ENCODE measurements around the gene PER1.

DNA sequence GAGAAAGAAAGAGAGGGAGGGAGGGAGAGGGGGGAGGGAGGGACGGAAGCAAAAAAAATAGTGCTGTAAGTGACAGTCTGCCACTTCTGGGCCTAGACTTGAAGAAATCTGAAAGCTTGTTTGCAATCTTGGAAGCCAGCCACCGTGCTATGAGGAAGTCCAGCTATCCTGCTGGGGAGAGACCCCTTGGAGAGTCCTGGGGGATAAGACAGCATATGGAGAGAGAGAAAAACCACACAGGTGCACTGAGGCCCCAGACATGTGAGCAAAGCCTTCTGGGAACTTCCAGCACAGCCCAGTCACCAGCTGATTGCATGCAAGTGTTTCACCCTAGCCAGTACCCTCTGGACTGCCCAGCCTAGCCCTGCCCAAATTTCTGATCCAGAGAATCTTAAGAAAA lies 52.1 kb downstream of the PER1 start:
- TF ChIP-seq ZSCAN29 (IDR thresholded peaks at IDR 0.05) (no peak), BMI1 (IDR thresholded peaks at IDR 0.05; ENCODE audit: borderline replicate concordance) (no peak), BRCA1 (IDR thresholded peaks at IDR 0.05; ENCODE audit: low read depth, low read length) (no peak), RAD51 (IDR thresholded peaks at IDR 0.05) (no peak), JUNB (IDR thresholded peaks at IDR 0.05) (no peak), PML (IDR thresholded peaks at IDR 0.05; ENCODE audit: low read length) (no peak), POLR2AphosphoS5 (IDR thresholded peaks at IDR 0.05; ENCODE audit: low read length) (no peak), CHD2 (IDR thresholded peaks at IDR 0.05; ENCODE audit: borderline replicate concordance, low read depth, low read length) (no peak), KAT2A (conservative IDR thresholded peaks at IDR 0.05; ENCODE audit: control insufficient read depth, low read depth, low read length) (no peak), EP300 (IDR thresholded peaks at IDR 0.05; ENCODE audit: borderline replicate concordance in 1 of 2, control insufficient read depth in 1 of 2, low read depth in 2 of 2, low read length in 2 of 2) (no peak), SIN3A (IDR thresholded peaks at IDR 0.05; ENCODE audit: low read depth, low read length) (no peak)
- TF ChIP-seq, protein P1, sequence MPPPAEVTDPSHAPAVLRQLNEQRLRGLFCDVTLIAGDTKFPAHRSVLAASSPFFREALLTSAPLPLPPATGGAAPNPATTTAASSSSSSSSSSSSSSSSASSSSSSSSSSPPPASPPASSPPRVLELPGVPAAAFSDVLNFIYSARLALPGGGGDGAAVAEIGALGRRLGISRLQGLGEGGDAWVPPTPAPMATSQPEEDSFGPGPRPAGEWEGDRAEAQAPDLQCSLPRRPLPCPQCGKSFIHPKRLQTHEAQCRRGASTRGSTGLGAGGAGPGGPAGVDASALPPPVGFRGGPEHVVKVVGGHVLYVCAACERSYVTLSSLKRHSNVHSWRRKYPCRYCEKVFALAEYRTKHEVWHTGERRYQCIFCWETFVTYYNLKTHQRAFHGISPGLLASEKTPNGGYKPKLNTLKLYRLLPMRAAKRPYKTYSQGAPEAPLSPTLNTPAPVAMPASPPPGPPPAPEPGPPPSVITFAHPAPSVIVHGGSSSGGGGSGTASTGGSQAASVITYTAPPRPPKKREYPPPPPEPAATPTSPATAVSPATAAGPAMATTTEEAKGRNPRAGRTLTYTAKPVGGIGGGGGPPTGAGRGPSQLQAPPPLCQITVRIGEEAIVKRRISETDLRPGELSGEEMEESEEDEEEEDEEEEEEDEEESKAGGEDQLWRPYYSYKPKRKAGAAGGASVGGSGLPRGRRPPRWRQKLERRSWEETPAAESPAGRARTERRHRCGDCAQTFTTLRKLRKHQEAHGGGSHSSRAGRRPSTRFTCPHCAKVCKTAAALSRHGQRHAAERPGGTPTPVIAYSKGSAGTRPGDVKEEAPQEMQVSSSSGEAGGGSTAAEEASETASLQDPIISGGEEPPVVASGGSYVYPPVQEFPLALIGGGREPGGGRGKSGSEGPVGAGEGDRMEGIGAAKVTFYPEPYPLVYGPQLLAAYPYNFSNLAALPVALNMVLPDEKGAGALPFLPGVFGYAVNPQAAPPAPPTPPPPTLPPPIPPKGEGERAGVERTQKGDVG (CRISPR knock-in tag; IDR thresholded peaks at IDR 0.05), result no peak
- TF ChIP-seq, protein P2, sequence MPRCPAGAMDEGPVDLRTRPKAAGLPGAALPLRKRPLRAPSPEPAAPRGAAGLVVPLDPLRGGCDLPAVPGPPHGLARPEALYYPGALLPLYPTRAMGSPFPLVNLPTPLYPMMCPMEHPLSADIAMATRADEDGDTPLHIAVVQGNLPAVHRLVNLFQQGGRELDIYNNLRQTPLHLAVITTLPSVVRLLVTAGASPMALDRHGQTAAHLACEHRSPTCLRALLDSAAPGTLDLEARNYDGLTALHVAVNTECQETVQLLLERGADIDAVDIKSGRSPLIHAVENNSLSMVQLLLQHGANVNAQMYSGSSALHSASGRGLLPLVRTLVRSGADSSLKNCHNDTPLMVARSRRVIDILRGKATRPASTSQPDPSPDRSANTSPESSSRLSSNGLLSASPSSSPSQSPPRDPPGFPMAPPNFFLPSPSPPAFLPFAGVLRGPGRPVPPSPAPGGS (IDR thresholded peaks at IDR 0.05; ENCODE audit: borderline replicate concordance, insufficient read depth, low read depth, low read length, poor library complexity, severe bottlenecking), result no peak
- TF ChIP-seq, protein P3, sequence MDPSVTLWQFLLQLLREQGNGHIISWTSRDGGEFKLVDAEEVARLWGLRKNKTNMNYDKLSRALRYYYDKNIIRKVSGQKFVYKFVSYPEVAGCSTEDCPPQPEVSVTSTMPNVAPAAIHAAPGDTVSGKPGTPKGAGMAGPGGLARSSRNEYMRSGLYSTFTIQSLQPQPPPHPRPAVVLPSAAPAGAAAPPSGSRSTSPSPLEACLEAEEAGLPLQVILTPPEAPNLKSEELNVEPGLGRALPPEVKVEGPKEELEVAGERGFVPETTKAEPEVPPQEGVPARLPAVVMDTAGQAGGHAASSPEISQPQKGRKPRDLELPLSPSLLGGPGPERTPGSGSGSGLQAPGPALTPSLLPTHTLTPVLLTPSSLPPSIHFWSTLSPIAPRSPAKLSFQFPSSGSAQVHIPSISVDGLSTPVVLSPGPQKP (IDR thresholded peaks at IDR 0.05; ENCODE audit: low read depth, low read length), result no peak
